HepG2 (cell line): ENCODE results near the gene CPZ. TPM values are rescaled to one million over a fixed set of nuclear protein-coding genes. Genes with fewer than 3 reads are reported as not detected.

Experiments
- ATAC-seq: fragments of 200-7000 bp; cut with Tn5 transposase; 3 replicates; pipeline ENCODE4 v1.9.1; 2020; ENCODE audit warnings: mild to moderate bottlenecking, moderate library complexity
- BruUV-seq: library from RNA; stranded (reverse); fragments of 400-500 nt; replicated peaks from 2 replicates; lab custom pipeline; 2021; lab: Mats Ljungman, UMichigan
- CTCF ChIA-PET: fragments of 300-600 bp; formaldehyde crosslinking; extraction: SDS; loops from one replicate; lab custom pipeline; 2021; ENCODE audit warnings: low total read pairs, inconsistent platforms, low intra/inter-chr PET ratio; lab: Yijun Ruan, JAX
- POLR2A ChIA-PET: fragments of 350-600 bp; sonication (Branson Sonifier 250); formaldehyde crosslinking; loops from one replicate; lab custom pipeline; 2020; ENCODE audit warnings: antibody characterized with exemption, inconsistent platforms; lab: Yijun Ruan, JAX
- DNase-seq: peaks from one replicate; pipeline ENCODE4 v3.0.0-alpha.2; 2015; ENCODE audit warnings: low spot score
- FAIRE-seq: peaks from 3 replicates; lab custom pipeline; 2011; peaks lifted over from hg19 to GRCh38; lab: Jason Lieb, UNC
- H2AFZ ChIP-seq: one replicate; pipeline ENCODE4 v1.6.1; 2011; ENCODE audit warnings: low read length, inconsistent platforms
- H3K27ac ChIP-seq: fragments of 300-600 bp; 3 replicates; pipeline ENCODE4 v1.8.0; 2011; ENCODE audit warnings: mixed run types, mild to moderate bottlenecking, mixed read lengths, low read length, inconsistent platforms; ENCODE audit not compliant: insufficient read depth; ENCODE audit errors: extremely low read length
- H3K27me3 ChIP-seq, 2 experiments: fragments of 200-600 bp in 1 of 2; 2 replicates in 1 of 2; 3 replicates in 1 of 2; pipeline versions ENCODE4 v1.6.0 to v1.8.0; 2011; ENCODE audit warnings: low read length in 2 of 2, mild to moderate bottlenecking in 2 of 2, moderate library complexity in 2 of 2, inconsistent platforms in 1 of 2; ENCODE audit not compliant: insufficient read depth in 2 of 2, control insufficient read depth in 1 of 2
- H3K36me3 ChIP-seq, 2 experiments: fragments of 200-600 bp in 1 of 2; replicated peaks in 1 of 2; 2 replicates in 1 of 2; 3 replicates in 1 of 2; pipeline versions ENCODE4 v1.5.1 to v1.8.0; 2011; ENCODE audit warnings: low read length in 2 of 2, inconsistent platforms in 1 of 2; ENCODE audit not compliant: insufficient read depth in 2 of 2, control insufficient read depth in 1 of 2
- H3K4me1 ChIP-seq: 2 replicates; pipeline ENCODE4 v1.5.1; 2012; ENCODE audit warnings: low read length, inconsistent platforms; ENCODE audit not compliant: insufficient read depth
- H3K4me2 ChIP-seq: 2 replicates; pipeline ENCODE4 v1.6.0; 2011; ENCODE audit warnings: low read depth, low read length, inconsistent platforms
- H3K4me3 ChIP-seq, 3 experiments: fragments of 200-600 bp in 1 of 3; sonication (generic), shearing (Covaris generic) in 1 of 3; replicated peaks in 1 of 3; 2 replicates each; pipeline ENCODE4 v1.5.1; 2011 to 2016; ENCODE audit warnings: low read length in 3 of 3, inconsistent platforms in 2 of 3, low read depth in 2 of 3, mild to moderate bottlenecking in 2 of 3, control low read depth in 1 of 3, mixed read lengths in 1 of 3; ENCODE audit not compliant: insufficient read depth in 1 of 3
- H3K79me2 ChIP-seq: one replicate; pipeline ENCODE4 v1.6.1; 2011; ENCODE audit warnings: low read length, inconsistent platforms; ENCODE audit not compliant: insufficient read depth
- H3K9ac ChIP-seq: 2 replicates; pipeline ENCODE4 v1.6.0; 2011; ENCODE audit warnings: mild to moderate bottlenecking, low read depth, low read length, inconsistent platforms; ENCODE audit not compliant: insufficient read depth
- H3K9me3 ChIP-seq: 2 replicates; pipeline ENCODE4 v1.5.1; 2012; ENCODE audit warnings: mild to moderate bottlenecking, low read length
- H4K20me1 ChIP-seq: 2 replicates; pipeline ENCODE4 v1.6.0; 2011; ENCODE audit warnings: inconsistent platforms, mild to moderate bottlenecking, low read length, moderate library complexity; ENCODE audit not compliant: insufficient read depth
- CHD2 ChIP-seq: IDR thresholded peaks from 2 replicates; pipeline ENCODE4 v1.6.1; 2011; ENCODE audit warnings: low read depth, low read length, improper control_type of control experiment
- CREB3 ChIP-seq: sonication (generic); formaldehyde crosslinking; IDR thresholded peaks from 2 replicates; pipeline ENCODE4 v1.5.0; 2020; ENCODE audit warnings: missing genetic modification reagents
- FOXJ3 ChIP-seq: sonication (generic); formaldehyde crosslinking; IDR thresholded peaks from 2 replicates; pipeline ENCODE4 v1.4.0; 2020; ENCODE audit warnings: missing genetic modification reagents, mild to moderate bottlenecking, borderline replicate concordance
- HOXA5 ChIP-seq: sonication (generic); formaldehyde crosslinking; IDR thresholded peaks from 2 replicates; pipeline ENCODE4 v1.4.0; 2020; ENCODE audit warnings: missing genetic modification reagents
- NCOA2 ChIP-seq: sonication (generic); formaldehyde crosslinking; IDR thresholded peaks from 2 replicates; pipeline ENCODE4 v1.8.0; 2022; ENCODE audit warnings: inconsistent platforms
- NFAT5 ChIP-seq: sonication (generic); formaldehyde crosslinking; IDR thresholded peaks from 2 replicates; pipeline ENCODE4 v1.4.0; 2020; ENCODE audit warnings: missing genetic modification reagents
- PTBP1 ChIP-seq: fragments of 200-400 bp; formaldehyde crosslinking; IDR thresholded peaks from 2 replicates; pipeline ENCODE4 v1.6.1; 2018; ENCODE audit warnings: low read length, low read depth; ENCODE audit not compliant: poor library complexity, severe bottlenecking
- SMC3 ChIP-seq: IDR thresholded peaks from 2 replicates; pipeline ENCODE4 v1.6.1; 2011; ENCODE audit warnings: low read length, improper control_type of control experiment
- TMF1 ChIP-seq: sonication (generic); formaldehyde crosslinking; IDR thresholded peaks from 2 replicates; pipeline ENCODE4 v1.8.1; 2022; ENCODE audit warnings: low read depth, missing genetic modification reagents
- ZFP37 ChIP-seq: sonication (generic); formaldehyde crosslinking; IDR thresholded peaks from 2 replicates; pipeline ENCODE4 v1.4.0; 2020; ENCODE audit warnings: missing genetic modification reagents, borderline replicate concordance
- ZNF619 ChIP-seq: sonication (generic); formaldehyde crosslinking; IDR thresholded peaks from 2 replicates; pipeline ENCODE4 v1.4.0; 2020; ENCODE audit warnings: mild to moderate bottlenecking, missing genetic modification reagents
- ZSCAN31 ChIP-seq: sonication (generic); formaldehyde crosslinking; IDR thresholded peaks from 2 replicates; pipeline ENCODE4 v1.5.0; 2020; ENCODE audit warnings: low read depth, mild to moderate bottlenecking, missing genetic modification reagents
- WGBS: methylation state at CpG from one replicate; pipeline ENCODE4 v1.1.6; 2017; ENCODE audit warnings: low lambda C conversion rate; 5-methylcytosine and 5-hydroxymethylcytosine counted together
- in situ Hi-C: cut with HindIII; loops from 2 replicates; pipeline ENCODE4 v1.10.0; 2017; ENCODE audit warnings: low pct_unique_long_range_greater_than_20kb; ENCODE audit not compliant: extremely low pct_ligation_motif_present
- intact Hi-C: fragments of 100-400 bp; cut with micrococcal nuclease; formaldehyde crosslinking; loops from one replicate; pipeline ENCODE4 v1.10.0; 2022; ENCODE audit not compliant: unreplicated experiment
- polyA plus RNA-seq, 8 experiments: library from polyadenylated mRNA; depleted of rRNA in 3 of 8; stranded (reverse) in 7 of 8; unstranded in 1 of 8; fragments of >200 nt; fragmentation: Illumina TruSeq in 4 of 8; extraction: Trizol in 4 of 8; gene quantifications; 2 replicates each; pipeline versions ENCODE4 v1.2.1 to v1.2.3, GENCODE V29; 2011 to 2016; ENCODE audit warnings: low read depth in 4 of 8, missing spikeins in 1 of 8, mixed read lengths in 1 of 8; ENCODE audit not compliant: insufficient read depth in 1 of 8
- total RNA-seq, 5 experiments: library from RNA; depleted of rRNA; stranded (reverse); fragments of >200 nt; fragmentation: Illumina TruSeq; extraction: Trizol; gene quantifications; 2 replicates each; pipeline ENCODE4 v1.2.3, GENCODE V29; 2016; ENCODE audit warnings: low read depth in 1 of 5
- TF ChIP-seq, protein P1 (sequence below): sonication (generic); formaldehyde crosslinking; IDR thresholded peaks from 2 replicates; pipeline ENCODE4 v1.8.0; 2022; ENCODE audit warnings: missing genetic modification reagents, mild to moderate bottlenecking, moderate library complexity, borderline replicate concordance
- TF ChIP-seq, protein P2 (sequence below): sonication (generic); formaldehyde crosslinking; conservative IDR thresholded peaks from 2 replicates; pipeline ENCODE4 v1.4.0; 2020; ENCODE audit warnings: mild to moderate bottlenecking, missing genetic modification reagents, moderate library complexity

Gene CPZ
- total and polyA plus RNA-seq, 2 of the 13 experiments (the other 11 are each of a cell fraction or from before 2014, with no cell fraction given): 0.58 to 0.61 TPM

DNA sequence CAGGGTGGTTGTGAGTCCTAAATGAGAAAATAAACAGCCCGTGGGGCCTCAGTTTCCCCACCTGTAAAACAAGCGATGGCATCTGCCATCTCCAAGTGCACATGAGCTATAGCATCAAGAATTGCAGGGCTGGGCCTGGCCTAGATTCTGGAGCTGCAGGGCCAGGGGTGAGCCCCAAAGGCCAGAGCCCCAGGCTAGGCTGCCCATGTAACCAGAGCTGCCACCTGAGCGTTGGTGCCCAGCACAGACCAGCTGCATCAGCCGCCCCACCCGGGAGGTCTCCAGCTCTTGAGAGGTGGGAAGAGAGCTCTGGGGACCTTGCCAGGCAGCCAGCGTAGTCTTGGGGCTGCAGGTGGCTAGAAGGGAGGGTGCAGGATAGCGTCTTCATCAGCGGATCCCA, 39.3 kb upstream of the CPZ start:
- BruUV-seq: no TSS peak
- DNase-seq (no peak), ATAC-seq (no peak), FAIRE-seq (no peak)
- Histone ChIP-seq H3K9me3 (no peaks in the 10 kb centered on the region), H3K4me2 (no peak overlapping the region), H4K20me1 (no peaks in the 10 kb centered on the region), H3K36me3 (no peaks in the 10 kb centered on the region), H2AFZ (no peak overlapping the region), H3K79me2 (no peaks in the 10 kb centered on the region), H3K27ac (no peak overlapping the region), H3K4me3 (no peak overlapping the region), H3K27me3 (peaks cover 4 to 8% of the 10 kb centered on the region in 2 experiments; a peak in 3 of 5 replicates), H3K9ac (no peak overlapping the region), H3K4me1 (no peaks in the 10 kb centered on the region)
- intact Hi-C loops (no loop called here), in situ Hi-C loops (no loop called here)
- 10% methylated on average over 2 of the region's 8 CpGs for WGBS
- ChIA-PET CTCF (no interaction called here), POLR2A (no interaction called here)
- TF ChIP-seq CHD2 (no peak), ZSCAN31 (CRISPR knock-in tag) (no peak), SMC3 (no peak), TMF1 (no peak), CREB3 (no peak), ZFP37 (CRISPR knock-in tag) (no peak), ZNF619 (no peak), PTBP1 (no peak), HOXA5 (CRISPR knock-in tag) (no peak), FOXJ3 (CRISPR knock-in tag) (no peak), NFAT5 (CRISPR knock-in tag) (no peak), NCOA2 (CRISPR knock-in tag) (no peak)
- TF ChIP-seq, protein P1, sequence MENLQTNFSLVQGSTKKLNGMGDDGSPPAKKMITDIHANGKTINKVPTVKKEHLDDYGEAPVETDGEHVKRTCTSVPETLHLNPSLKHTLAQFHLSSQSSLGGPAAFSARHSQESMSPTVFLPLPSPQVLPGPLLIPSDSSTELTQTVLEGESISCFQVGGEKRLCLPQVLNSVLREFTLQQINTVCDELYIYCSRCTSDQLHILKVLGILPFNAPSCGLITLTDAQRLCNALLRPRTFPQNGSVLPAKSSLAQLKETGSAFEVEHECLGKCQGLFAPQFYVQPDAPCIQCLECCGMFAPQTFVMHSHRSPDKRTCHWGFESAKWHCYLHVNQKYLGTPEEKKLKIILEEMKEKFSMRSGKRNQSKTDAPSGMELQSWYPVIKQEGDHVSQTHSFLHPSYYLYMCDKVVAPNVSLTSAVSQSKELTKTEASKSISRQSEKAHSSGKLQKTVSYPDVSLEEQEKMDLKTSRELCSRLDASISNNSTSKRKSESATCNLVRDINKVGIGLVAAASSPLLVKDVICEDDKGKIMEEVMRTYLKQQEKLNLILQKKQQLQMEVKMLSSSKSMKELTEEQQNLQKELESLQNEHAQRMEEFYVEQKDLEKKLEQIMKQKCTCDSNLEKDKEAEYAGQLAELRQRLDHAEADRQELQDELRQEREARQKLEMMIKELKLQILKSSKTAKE (CRISPR knock-in tag): no peak
- TF ChIP-seq, protein P2, sequence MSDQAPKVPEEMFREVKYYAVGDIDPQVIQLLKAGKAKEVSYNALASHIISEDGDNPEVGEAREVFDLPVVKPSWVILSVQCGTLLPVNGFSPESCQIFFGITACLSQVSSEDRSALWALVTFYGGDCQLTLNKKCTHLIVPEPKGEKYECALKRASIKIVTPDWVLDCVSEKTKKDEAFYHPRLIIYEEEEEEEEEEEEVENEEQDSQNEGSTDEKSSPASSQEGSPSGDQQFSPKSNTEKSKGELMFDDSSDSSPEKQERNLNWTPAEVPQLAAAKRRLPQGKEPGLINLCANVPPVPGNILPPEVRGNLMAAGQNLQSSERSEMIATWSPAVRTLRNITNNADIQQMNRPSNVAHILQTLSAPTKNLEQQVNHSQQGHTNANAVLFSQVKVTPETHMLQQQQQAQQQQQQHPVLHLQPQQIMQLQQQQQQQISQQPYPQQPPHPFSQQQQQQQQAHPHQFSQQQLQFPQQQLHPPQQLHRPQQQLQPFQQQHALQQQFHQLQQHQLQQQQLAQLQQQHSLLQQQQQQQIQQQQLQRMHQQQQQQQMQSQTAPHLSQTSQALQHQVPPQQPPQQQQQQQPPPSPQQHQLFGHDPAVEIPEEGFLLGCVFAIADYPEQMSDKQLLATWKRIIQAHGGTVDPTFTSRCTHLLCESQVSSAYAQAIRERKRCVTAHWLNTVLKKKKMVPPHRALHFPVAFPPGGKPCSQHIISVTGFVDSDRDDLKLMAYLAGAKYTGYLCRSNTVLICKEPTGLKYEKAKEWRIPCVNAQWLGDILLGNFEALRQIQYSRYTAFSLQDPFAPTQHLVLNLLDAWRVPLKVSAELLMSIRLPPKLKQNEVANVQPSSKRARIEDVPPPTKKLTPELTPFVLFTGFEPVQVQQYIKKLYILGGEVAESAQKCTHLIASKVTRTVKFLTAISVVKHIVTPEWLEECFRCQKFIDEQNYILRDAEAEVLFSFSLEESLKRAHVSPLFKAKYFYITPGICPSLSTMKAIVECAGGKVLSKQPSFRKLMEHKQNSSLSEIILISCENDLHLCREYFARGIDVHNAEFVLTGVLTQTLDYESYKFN (CRISPR knock-in tag): no peak
